ENCODE results near the gene GPM6B. TPM values are rescaled to one million over a fixed set of nuclear protein-coding genes. Genes with fewer than 3 reads are reported as not detected.

Gene GPM6B, protein sequence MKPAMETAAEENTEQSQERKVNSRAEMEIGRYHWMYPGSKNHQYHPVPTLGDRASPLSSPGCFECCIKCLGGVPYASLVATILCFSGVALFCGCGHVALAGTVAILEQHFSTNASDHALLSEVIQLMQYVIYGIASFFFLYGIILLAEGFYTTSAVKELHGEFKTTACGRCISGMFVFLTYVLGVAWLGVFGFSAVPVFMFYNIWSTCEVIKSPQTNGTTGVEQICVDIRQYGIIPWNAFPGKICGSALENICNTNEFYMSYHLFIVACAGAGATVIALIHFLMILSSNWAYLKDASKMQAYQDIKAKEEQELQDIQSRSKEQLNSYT
- 65.3 TPM for polyA plus RNA-seq (2013, experiment 1 of 4)
- 53.3 TPM for polyA plus RNA-seq (2013, experiment 2 of 4)
- polyA plus RNA-seq (2013, experiment 3 of 4): 52.2 TPM
- 64.0 TPM for polyA plus RNA-seq (2013, experiment 4 of 4)

DNA sequence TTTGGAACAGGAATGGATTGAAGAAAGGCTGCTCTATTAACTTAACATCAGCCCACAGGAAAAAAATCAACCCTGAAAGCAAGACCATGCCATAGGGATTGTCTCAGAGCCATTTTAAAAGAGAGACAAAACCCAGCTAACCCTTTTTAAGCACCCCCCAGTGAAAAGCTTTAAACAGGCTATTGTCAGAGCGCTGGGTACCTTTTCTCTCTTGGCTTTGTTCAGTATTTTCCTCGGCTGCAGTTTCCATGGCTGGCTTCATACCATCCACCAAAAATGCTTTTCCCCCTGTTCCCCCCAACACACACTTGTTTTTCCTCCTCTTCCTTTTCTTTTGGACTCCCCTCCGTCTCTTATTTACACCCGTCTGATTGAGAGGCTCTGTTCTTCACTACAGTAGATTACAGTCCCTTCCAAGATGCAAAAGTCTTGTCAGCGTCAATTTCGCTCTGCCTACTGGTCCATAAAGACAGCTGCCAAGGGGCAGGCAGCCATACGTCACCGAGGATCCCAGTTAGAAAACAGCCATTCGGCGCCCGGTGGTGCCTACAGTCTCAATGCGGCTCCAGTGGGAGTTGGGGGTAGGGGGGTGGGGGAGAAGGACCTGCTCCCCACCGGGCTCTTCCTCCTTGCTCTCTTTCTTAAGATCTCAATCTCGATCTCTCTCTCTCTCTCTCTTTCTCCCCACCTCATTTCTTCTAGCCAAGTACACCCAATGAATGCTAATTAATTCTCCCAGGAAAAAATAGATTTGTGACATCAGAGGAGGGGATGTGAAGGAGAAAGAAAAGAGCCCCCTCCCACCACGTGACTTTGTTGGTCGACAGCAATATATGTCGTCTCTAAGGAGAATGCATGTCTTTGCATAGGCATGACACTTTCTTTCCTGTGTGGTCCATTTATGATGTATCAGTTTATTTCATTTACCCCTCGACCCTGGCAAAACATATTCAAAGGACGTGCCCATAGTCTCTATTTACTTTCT, at the start of gene GPM6B:
Gene GPM6B (minus strand): TSS at position 451 of the 985 bp plus-strand sequence. CDS start 189 bp downstream, at position 262.
- H3K27me3 ChIP-seq (ENCODE audit: control insufficient read depth, insufficient read depth, low read length, poor library complexity, severe bottlenecking): no peaks in the 10 kb centered on the region
- WGBS, 2 experiments: 3% methylated on average over 8 to 15 of the region's 19 CpGs
- H3K4me3 ChIP-seq (ENCODE audit: insufficient read depth, low read depth, low read length): peak within 1 kb of the TSS; percentile 19
- H3K27ac ChIP-seq (ENCODE audit: insufficient read depth, low read depth, low read length, poor library complexity, severe bottlenecking): peak within 1 kb of the TSS; percentile 92
- no peaks in the 10 kb centered on the region for H3K36me3 ChIP-seq (ENCODE audit: control insufficient read depth, insufficient read depth, low read length)
- H3K9me3 ChIP-seq (ENCODE audit: control insufficient read depth, low read length): no peaks in the 10 kb centered on the region
- peaks cover 12% of the 10 kb centered on the region for H3K4me1 ChIP-seq (ENCODE audit: control insufficient read depth, insufficient read depth, low read length)

DNA sequence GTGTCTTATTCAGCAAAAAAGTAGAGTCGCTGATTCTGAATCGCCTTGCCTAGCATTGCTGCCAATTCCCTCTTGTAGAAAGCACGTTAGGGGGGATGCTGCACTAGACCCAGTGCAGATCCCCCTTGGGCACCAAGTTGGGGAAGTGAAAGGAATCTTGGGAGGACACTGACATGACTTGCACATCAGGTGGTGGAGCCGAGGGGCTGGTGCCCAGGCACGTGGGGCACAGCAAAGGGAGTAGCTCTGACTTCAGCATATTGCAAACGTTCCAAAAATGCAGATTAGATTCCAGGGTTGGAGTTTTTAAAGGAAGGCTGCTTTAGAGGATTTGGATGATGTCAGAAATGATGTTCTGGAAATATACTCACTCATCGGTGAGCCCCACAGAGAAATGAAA, 47.4 kb upstream of the GPM6B start:
- peaks cover 9% of the 10 kb centered on the region for H3K4me1 ChIP-seq (ENCODE audit: control insufficient read depth, insufficient read depth, low read length)
- WGBS, 2 experiments: 88 to 89% methylated on average over 7 of the region's 7 CpGs
- no peaks in the 10 kb centered on the region for H3K9me3 ChIP-seq (ENCODE audit: control insufficient read depth, low read length)
- H3K36me3 ChIP-seq (ENCODE audit: control insufficient read depth, insufficient read depth, low read length): no peaks in the 10 kb centered on the region
- no peak overlapping the region for H3K4me3 ChIP-seq (ENCODE audit: insufficient read depth, low read depth, low read length)
- no peak overlapping the region for H3K27ac ChIP-seq (ENCODE audit: insufficient read depth, low read depth, low read length, poor library complexity, severe bottlenecking)
- no peaks in the 10 kb centered on the region for H3K27me3 ChIP-seq (ENCODE audit: control insufficient read depth, insufficient read depth, low read length, poor library complexity, severe bottlenecking)

DNA sequence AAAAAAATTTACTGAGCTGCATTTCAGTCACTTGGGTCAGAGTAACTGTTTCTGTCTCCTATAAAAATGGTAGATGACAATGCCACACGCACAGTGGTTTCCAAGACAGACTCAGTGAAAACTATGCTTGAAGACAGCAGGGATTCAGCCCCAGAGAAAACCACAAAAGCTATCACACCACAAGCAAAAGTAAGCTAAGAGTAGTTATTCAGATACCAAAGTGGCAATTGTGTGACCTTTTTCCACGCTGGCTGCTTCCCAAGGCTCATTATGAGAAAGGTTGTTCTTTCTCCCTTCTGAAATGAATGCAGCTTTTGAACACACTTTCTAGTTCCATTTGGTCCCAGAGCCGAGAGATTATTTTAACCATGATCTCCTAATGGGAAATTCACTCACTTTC, 46.4 kb upstream of the GPM6B start:
- H3K36me3 ChIP-seq (ENCODE audit: control insufficient read depth, insufficient read depth, low read length): no peaks in the 10 kb centered on the region
- no peaks in the 10 kb centered on the region for H3K9me3 ChIP-seq (ENCODE audit: control insufficient read depth, low read length)
- H3K4me3 ChIP-seq (ENCODE audit: insufficient read depth, low read depth, low read length): no peak overlapping the region
- WGBS, 2 experiments: 33 to 60% methylated on average over 1 to 2 of the region's 3 CpGs
- H3K4me1 ChIP-seq (ENCODE audit: control insufficient read depth, insufficient read depth, low read length): peaks cover 9% of the 10 kb centered on the region
- H3K27ac ChIP-seq (ENCODE audit: insufficient read depth, low read depth, low read length, poor library complexity, severe bottlenecking): peak overlapping the region; percentile 55
- H3K27me3 ChIP-seq (ENCODE audit: control insufficient read depth, insufficient read depth, low read length, poor library complexity, severe bottlenecking): no peaks in the 10 kb centered on the region

DNA sequence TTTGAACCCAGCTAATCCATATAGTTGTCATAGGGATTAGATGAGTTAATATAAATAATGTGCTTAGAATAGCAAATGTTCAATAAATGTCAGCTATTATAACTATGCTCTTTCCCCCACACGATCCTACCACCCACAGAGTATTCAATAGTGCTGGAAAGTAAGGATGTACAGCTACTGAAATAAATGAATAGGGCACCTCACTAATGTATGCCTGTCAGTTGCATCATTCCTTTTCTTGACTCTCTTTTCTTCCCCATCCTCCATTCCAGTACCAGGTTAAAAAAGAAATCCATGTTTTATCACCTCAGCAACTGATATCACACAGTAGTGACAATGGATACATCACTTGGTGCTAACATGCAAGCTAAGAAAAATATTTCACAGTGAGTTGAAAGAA, 42.8 kb upstream of the GPM6B start:
- H3K9me3 ChIP-seq (ENCODE audit: control insufficient read depth, low read length): no peaks in the 10 kb centered on the region
- H3K36me3 ChIP-seq (ENCODE audit: control insufficient read depth, insufficient read depth, low read length): no peaks in the 10 kb centered on the region
- H3K4me3 ChIP-seq (ENCODE audit: insufficient read depth, low read depth, low read length): no peak overlapping the region
- peaks cover 9% of the 10 kb centered on the region for H3K4me1 ChIP-seq (ENCODE audit: control insufficient read depth, insufficient read depth, low read length)
- H3K27ac ChIP-seq (ENCODE audit: insufficient read depth, low read depth, low read length, poor library complexity, severe bottlenecking): no peak overlapping the region
- 86% methylated on average over 1 of the region's 1 CpG; no CpG with 5 or more reads in 1 of the 2 experiments for WGBS, 2 experiments
- H3K27me3 ChIP-seq (ENCODE audit: control insufficient read depth, insufficient read depth, low read length, poor library complexity, severe bottlenecking): no peaks in the 10 kb centered on the region

DNA sequence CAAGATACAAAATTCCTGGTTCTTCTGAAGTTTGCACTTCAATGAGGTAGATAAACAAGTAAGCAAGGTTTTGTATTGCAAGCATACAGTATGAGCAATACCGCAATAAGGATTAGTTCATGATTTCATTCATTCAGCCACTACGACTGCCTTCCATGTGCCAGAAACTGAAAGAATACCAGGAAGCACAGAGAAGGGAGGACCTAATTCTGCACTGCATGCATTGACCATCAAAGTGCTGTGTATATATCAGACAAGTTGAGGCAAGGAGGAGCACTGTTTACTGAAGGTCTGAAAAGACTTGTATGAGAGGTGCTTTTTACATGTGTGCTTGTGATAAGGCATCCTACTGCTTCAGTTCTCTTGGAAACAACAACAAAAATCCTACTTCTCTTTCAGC, 40.9 kb upstream of the GPM6B start:
- no peaks in the 10 kb centered on the region for H3K9me3 ChIP-seq (ENCODE audit: control insufficient read depth, low read length)
- H3K27me3 ChIP-seq (ENCODE audit: control insufficient read depth, insufficient read depth, low read length, poor library complexity, severe bottlenecking): no peaks in the 10 kb centered on the region
- H3K4me3 ChIP-seq (ENCODE audit: insufficient read depth, low read depth, low read length): no peak overlapping the region
- H3K4me1 ChIP-seq (ENCODE audit: control insufficient read depth, insufficient read depth, low read length): no peaks in the 10 kb centered on the region
- no peaks in the 10 kb centered on the region for H3K36me3 ChIP-seq (ENCODE audit: control insufficient read depth, insufficient read depth, low read length)
- H3K27ac ChIP-seq (ENCODE audit: insufficient read depth, low read depth, low read length, poor library complexity, severe bottlenecking): no peak overlapping the region
- WGBS, 2 experiments: 97 to 98% methylated on average over 2 of the region's 2 CpGs

DNA sequence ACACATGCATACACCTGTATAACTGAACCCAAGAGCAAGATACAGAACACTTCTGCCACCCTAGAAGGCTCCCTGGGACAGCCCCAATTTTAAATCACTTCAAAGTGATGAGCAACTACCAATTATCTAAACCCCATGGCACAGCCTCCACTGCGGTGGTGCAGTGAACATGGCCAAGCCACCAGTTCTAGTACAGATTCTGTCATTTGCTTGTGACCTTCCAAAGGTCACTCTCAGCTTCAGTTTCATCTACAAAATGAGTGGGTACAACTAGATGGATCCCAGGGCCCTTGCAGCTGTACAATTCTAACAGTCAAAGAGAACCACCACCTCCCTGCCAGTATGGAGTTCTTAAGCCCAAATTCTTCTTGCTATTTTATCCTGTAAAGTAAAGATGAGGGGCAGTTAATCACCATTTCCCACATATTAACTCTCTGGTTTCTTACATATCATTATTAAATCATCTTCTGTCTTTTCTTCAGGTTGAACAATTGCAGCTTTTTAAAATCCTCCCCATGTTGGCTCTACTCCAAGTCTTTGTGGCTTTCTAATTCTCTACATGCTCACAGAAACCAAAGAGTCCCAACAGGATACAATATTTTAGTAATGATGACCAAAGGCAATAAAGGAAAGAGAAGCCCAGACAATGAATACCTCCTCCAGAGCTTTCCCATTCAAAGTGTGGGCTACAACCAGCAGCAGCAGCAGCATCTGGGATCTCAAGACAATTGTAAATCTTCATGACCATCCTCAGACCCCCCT, 39.0 kb upstream of the GPM6B start:
- Histone ChIP-seq H3K27me3 (ENCODE audit: control insufficient read depth, insufficient read depth, low read length, poor library complexity, severe bottlenecking) (no peaks in the 10 kb centered on the region), H3K36me3 (ENCODE audit: control insufficient read depth, insufficient read depth, low read length) (no peaks in the 10 kb centered on the region), H3K4me3 (ENCODE audit: insufficient read depth, low read depth, low read length) (no peak overlapping the region), H3K27ac (ENCODE audit: insufficient read depth, low read depth, low read length, poor library complexity, severe bottlenecking) (no peak overlapping the region), H3K4me1 (ENCODE audit: control insufficient read depth, insufficient read depth, low read length) (no peaks in the 10 kb centered on the region), H3K9me3 (ENCODE audit: control insufficient read depth, low read length) (no peaks in the 10 kb centered on the region)
- WGBS, 2 experiments: 64 to 94% methylated on average over 1 of the region's 1 CpG

DNA sequence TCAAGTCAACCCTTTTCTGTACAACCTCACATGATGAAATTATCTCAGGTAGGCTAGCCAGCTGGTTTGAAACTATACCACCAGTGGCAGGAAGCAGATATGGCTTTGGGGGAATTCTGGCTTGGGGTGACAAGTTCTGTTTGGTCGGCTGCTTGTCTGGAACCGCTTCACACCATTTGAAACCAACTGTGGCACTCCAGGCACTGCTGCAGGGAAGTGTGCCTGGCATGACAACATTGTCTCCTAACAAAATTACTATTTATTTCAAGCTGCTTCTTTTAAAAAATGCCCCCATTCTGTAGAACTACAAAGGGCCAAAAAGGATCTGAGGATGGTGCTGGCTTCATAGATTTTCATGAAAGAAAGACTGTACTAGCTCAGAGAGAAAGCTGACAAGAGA, 37.1 kb upstream of the GPM6B start:
- Histone ChIP-seq H3K36me3 (ENCODE audit: control insufficient read depth, insufficient read depth, low read length) (no peaks in the 10 kb centered on the region), H3K27ac (ENCODE audit: insufficient read depth, low read depth, low read length, poor library complexity, severe bottlenecking) (no peak overlapping the region), H3K4me1 (ENCODE audit: control insufficient read depth, insufficient read depth, low read length) (no peaks in the 10 kb centered on the region), H3K9me3 (ENCODE audit: control insufficient read depth, low read length) (no peaks in the 10 kb centered on the region), H3K4me3 (ENCODE audit: insufficient read depth, low read depth, low read length) (no peak overlapping the region), H3K27me3 (ENCODE audit: control insufficient read depth, insufficient read depth, low read length, poor library complexity, severe bottlenecking) (no peaks in the 10 kb centered on the region)
- WGBS, 2 experiments: 96 to 100% methylated on average over 2 of the region's 2 CpGs

DNA sequence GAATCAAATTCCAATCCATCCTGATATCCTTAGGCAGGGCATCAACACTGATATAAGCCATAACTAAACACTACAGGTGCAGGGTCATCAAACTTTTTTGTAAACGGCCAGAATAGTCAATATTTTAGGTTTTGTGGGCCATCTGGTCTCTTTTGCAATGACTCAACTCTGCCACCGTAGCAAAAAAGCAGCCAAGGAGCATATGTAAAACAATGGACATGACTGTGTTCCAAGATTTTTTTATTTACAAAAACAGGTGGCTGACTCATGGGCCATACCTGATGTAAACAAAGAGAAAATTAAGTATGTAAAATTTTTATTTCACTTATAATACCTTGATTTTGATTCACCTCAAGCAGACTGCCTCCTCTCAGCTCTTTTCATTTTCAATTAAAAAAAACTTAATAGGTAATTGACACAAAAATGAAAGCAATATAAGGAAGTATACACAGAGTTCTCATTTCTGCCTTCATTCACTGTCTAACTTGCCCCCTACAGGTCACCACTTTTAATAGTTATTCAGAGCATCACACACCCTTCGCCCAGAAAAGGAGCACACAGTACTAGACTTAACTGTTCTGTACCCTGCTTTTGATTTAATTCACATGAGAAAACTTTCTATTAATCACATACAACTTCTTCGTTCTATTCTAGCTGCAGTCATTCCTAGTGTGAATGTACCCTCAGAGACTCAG, 35.3 kb upstream of the GPM6B start:
- Histone ChIP-seq H3K36me3 (ENCODE audit: control insufficient read depth, insufficient read depth, low read length) (no peaks in the 10 kb centered on the region), H3K27ac (ENCODE audit: insufficient read depth, low read depth, low read length, poor library complexity, severe bottlenecking) (no peak overlapping the region), H3K4me3 (ENCODE audit: insufficient read depth, low read depth, low read length) (no peak overlapping the region), H3K4me1 (ENCODE audit: control insufficient read depth, insufficient read depth, low read length) (no peaks in the 10 kb centered on the region), H3K9me3 (ENCODE audit: control insufficient read depth, low read length) (no peaks in the 10 kb centered on the region), H3K27me3 (ENCODE audit: control insufficient read depth, insufficient read depth, low read length, poor library complexity, severe bottlenecking) (no peaks in the 10 kb centered on the region)
- WGBS, 2 experiments: 92 to 93% methylated on average over 4 of the region's 4 CpGs

DNA sequence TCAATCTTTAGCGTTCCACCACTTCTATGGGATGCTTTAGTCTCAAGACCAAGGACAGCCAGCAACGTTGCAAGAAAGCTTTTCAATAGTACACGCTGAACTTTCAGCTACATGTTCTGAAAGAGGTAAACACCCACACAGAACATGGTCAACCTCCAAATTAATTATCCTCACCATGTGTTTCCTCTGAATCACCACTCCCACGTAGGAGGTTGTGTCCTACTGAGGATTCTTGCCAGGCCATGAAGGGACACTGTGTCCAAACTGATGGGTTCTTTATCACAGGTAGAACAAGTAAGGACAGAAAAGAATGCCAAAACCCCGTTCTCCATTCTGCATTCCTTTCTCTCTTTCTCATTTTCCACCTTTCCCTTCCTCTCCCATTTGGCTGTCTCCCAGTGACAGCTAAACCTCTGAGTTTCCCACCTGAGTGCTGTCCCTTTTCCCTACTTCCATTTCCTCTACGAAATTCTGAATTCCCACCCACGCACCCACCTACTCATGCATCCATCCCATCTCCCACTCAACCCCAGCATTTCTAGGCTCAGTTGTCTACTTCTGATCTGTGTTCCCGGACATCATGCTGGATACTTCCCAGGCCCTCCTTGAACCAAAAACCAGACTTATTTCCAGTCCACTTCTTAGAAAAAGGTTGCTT, 29.0 kb upstream of the GPM6B start:
- WGBS, 2 experiments: 88 to 91% methylated on average over 8 of the region's 8 CpGs
- Histone ChIP-seq H3K4me3 (ENCODE audit: insufficient read depth, low read depth, low read length) (no peak overlapping the region), H3K36me3 (ENCODE audit: control insufficient read depth, insufficient read depth, low read length) (no peaks in the 10 kb centered on the region), H3K27me3 (ENCODE audit: control insufficient read depth, insufficient read depth, low read length, poor library complexity, severe bottlenecking) (no peaks in the 10 kb centered on the region), H3K27ac (ENCODE audit: insufficient read depth, low read depth, low read length, poor library complexity, severe bottlenecking) (no peak overlapping the region), H3K9me3 (ENCODE audit: control insufficient read depth, low read length) (no peaks in the 10 kb centered on the region), H3K4me1 (ENCODE audit: control insufficient read depth, insufficient read depth, low read length) (no peaks in the 10 kb centered on the region)

Data from ectodermal cell (in vitro differentiated cells).